ENCODE results near the gene TMEM256.
"Not testable (repeated sequence)": the region's sequence is repeated elsewhere in the genome, so short reads cannot be mapped to it uniquely, and the experiment has no call there.

The TMEM256 gene

GRCh38 chr17:7382901-7383300, 21.0 kb downstream of the TMEM256 start:
- no peak for FAIRE-seq

DNA sequence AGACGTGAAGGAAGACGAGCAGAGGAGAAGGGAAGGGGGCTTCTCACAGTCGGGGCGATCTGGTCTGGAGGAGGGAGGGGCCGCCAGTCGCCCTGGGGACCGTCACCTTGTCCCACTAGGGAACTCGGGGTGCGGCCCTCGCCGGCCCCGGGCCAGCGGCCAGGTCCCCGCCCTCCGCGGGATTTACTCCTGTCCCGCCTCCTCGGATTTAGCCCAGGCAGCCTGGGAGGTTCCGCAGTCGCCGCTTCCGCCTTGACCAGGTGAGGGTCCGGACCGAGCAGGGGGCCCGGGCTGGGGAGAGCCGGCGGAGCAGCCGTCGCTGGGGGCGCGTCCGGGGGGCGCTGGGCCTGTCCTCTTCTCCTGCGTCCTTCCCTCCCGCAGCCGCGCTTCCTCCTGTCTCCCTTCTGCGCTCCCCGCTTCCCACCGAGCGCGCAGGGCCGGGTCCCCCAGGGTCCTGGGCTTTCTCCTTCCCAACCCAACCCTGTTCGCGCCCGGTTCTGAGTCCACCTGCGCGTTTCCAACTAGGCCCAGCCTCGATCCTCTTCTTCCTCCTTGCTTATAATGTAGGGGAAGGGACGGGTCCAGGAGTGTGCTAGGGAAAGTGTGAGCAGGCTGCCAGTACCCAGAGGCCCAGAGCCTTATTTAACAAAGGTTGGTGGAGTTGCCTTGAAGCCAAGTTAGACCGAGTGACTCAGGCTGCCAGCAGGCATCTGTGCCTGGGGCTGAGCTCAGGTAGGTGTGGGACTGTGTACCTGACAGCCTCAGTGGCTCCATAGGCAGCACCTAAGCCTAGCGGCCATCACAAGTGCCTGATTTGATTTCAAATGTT, 22.8 kb downstream of the TMEM256 start, which contains the start of gene TNK1:
TSS of gene TNK1 (plus strand) at position 235 of the 829 bp plus-strand sequence. CDS start 1,838 bp downstream, outside the sequence.
- no peak for FAIRE-seq

GRCh38 chr17:7380321-7380720, 23.6 kb downstream of the TMEM256 start:
- no peak for FAIRE-seq

DNA sequence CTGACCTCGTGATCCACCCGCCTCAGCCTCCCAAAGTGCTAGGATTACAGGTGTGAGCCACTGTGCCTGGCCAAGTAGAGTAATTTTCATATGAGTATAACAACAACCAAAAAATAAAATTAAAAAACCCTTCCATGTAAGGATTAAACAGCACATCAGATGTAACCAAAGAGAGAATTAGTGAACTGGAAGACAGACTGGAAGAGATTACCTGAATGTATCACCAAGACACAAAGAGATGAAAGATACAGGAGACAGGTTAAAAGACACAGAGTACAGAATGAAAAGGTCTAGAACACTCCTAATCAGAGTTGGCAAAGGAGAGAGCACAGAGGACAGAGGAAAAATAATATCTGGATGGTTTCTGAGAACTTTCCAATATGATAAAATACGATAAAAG, 24.8 kb downstream of the TMEM256 start:
- FAIRE-seq = no peak

DNA sequence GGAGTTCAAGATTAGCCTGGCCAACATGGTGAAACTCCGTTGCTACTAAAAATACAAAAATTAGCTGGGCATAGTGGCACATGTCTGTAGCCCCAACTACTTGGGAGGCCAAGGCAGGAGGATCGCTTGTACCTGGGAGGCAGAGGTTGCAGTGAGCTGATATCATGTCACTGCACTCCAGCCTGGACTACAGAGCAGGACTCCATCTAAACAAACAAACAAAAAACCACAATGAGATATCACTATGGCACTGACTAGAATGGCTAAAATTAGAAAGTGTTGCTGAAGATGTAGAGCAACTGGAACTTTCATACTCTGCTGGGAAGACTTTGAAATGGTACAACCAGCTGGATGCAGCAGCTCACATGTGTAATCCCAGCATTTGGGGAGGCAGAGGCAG, 29.5 kb downstream of the TMEM256 start:
- FAIRE-seq = no peak

- no peak for FAIRE-seq
Measured at GRCh38 chr17:7370853-7371252, 33.0 kb downstream of the TMEM256 start.

DNA sequence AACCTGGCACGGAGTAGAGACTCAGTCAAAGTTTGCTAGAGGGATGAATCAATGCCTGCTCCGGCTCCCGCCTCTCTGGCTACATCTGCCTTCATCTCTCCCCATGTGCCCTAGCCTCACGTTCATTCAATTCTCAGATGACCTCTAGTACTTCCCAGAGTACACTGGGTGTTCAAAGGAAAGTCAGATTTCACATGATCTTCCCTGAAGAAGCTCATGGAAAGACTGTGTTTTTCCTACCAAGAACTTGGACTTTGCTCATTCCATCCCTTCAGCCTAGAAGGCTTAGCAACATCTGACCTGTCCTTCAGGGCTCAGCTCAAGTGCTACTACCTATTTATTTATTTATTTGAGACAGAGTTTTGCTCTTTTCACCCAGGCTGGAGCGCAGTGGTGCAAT, 34.1 kb downstream of the TMEM256 start:
- FAIRE-seq = no peak

DNA sequence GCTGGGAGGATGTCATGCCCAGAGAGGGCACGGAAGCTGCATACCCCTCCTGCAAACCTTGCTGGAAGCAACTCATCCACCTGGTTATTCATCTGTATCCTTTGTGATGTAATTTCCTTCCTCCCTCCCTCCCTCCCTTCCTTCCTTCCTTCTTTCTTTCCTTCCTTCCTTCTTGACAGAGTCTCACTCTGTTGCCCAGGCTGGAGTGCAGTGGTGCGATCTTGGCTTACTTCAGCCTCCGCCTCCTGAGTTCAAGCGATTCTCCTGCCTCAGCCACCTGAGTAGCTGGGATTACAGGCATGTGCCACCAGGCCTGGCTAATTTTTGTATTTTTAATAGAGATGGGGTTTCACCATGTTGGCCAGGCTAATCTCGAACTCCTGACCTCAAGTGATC, 35.3 kb downstream of the TMEM256 start:
- not testable (repeated sequence) for FAIRE-seq

DNA sequence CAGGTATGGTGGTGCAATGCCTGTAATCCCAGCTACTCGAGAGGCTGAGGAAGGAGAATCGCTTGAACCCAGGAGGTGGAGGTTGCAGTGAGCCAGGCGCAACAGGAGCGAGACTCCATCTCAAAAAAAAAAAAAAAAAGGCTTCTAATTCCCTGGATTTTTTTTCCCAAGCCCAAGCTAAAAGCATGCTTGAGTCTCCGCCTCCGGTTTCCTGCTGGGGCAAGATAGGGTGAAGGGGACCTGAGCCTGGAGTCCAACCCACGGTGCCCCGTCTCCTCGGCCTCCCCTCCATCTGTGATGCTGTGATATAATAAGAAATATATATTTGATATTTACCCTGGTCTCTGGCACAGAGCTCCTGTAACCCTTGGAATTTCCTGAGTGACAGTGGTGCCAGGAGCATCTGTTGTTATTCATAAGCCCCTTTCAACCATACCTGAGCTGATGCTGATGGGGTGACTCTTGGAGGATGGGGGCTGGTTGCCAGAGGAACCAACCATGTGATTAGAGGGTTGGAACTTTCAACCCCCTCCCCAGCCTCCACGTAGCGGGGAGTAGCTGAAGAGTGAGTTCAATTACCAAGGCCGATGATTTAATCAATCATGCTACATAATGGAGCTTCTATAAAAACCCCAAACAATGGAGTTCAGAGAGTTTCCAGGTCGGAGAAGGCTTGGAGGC, 35.8 kb downstream of the TMEM256 start:
- no peak for FAIRE-seq

GRCh38 chr17:7367083-7367482, 36.8 kb downstream of the TMEM256 start:
- FAIRE-seq = no peak

GRCh38 chr17:7365963-7366362, 37.9 kb downstream of the TMEM256 start:
- not testable (repeated sequence) for FAIRE-seq

DNA sequence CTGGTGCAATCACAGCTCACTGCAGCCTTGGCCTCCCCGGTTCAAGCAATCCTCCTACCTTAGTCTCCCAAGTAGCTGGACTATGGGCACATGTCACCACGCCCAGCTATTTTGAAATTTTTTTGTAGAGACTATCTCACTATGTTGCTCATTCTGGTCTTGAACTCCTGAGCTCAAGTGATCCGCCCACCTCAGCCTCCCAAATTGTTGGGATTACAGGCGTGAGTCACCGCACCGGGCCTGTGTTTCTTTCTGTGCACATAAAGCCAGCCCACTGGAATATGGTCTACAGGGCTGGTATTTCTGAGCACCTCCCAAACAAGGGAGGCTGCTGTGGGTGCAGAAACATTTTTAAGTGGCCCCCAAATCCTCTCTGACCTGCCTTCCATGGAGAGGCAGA, 40.6 kb downstream of the TMEM256 start:
- FAIRE-seq = no peak

GRCh38 chr17:7361906-7362305, 42.0 kb downstream of the TMEM256 start:
- no peak for FAIRE-seq

GRCh38 chr17:7357381-7357780, 46.5 kb downstream of the TMEM256 start:
- no peak for FAIRE-seq

DNA sequence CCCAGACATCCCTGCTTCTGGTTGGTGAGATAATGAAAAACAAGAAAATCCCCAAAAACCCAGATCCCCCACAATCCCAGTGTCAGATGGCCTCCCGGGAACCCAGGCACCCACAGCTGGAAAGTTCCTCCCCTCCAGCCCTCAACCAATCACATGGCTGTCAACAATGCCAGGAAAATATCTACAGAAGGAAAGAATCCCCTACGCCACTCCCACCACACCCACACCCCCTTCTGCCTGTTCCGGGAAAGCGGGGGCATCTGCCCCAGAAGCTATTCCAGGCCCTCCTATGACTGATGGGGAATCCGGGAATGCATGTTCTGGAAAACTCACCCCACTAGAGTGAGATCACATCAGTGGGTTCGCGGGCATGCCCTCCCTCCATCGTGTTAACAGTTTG, 47.1 kb downstream of the TMEM256 start:
- no peak for FAIRE-seq

GRCh38 chr17:7356072-7356549, 47.8 kb downstream of the TMEM256 start:
- no peak for FAIRE-seq

- FAIRE-seq = no peak
Measured at GRCh38 chr17:7355573-7355972, 48.3 kb downstream of the TMEM256 start.

DNA sequence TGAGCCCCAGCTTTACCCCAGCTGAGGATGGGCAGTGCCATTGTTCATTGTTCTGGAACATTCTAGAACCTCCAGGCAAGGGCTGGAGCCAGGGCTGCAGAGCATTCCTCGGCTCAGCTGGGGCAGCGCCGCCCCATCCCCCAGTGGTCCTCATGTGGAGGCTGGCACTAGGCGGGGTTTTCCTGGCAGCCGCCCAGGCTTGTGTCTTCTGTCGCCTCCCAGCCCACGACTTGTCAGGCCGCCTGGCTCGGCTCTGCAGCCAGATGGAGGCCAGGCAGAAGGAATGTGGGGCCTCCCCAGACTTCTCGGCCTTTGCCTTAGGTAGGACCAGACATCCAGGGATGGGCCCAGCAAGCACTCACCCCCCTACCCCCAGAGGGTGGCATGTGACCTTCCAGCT, 48.8 kb downstream of the TMEM256 start, which contains the start of gene TMEM95:
TSS of gene TMEM95 (plus strand) at position 104 of the 400 bp plus-strand sequence. CDS start at position 153, 49 bp downstream.
- no peak for FAIRE-seq

DNA sequence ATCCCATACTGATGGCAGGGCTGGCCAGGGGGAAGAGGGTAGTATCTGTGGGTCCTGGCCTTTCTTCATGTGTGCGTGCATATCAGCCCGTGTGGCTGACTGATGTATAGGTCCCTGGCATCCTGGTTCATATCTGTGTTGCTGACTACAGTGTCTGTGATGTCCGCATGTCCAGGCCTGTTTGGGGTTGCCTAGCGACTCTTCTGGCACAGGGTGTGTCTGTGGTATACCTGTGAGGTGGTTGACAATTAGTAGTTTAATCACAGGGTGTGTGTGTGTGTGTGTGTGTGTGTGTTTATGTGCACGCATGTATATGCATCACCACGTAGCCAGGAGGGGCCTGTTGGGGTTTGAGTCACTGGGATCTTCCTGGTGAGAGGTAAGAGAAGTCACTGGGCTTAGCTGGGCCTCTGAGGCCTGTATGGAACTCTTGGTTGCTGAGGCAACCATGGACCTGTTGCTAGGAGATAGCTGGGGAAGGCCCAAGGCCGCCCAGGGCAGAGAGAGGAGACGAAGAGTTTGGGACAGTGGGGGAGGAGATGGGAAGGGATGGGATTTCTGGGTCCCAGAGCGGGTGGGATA, 49.5 kb downstream of the TMEM256 start:
- no peak for FAIRE-seq
